ELR (cell line): ENCODE results near the gene IGSF11.

Experiments
- DNase-seq: peaks from one replicate; pipeline ENCODE4 v3.0.0-alpha.2; 2015; ENCODE audit warnings: low read depth

Gene IGSF11

GRCh38 chr3:118949113-118949760 is 85.4 kb downstream of the IGSF11 start:
- DNase-seq = no peak

- DNase-seq = no peak
Measured at GRCh38 chr3:118948146-118948545, 86.5 kb downstream of the IGSF11 start.

- no peak for DNase-seq
Measured at GRCh38 chr3:118946449-118946848, 88.2 kb downstream of the IGSF11 start.

GRCh38 chr3:118945834-118946233 is 88.8 kb downstream of the IGSF11 start:
- DNase-seq = no peak

- DNase-seq = no peak
Measured at GRCh38 chr3:118943597-118943996, 91.0 kb downstream of the IGSF11 start.

GRCh38 chr3:118942671-118943070 is 92.0 kb downstream of the IGSF11 start:
- DNase-seq = no peak

- DNase-seq = no peak
Measured at GRCh38 chr3:118942195-118942594, 92.5 kb downstream of the IGSF11 start.

- no peak for DNase-seq
Measured at GRCh38 chr3:118941236-118941635, 93.4 kb downstream of the IGSF11 start.

GRCh38 chr3:118938183-118938961 is 96.3 kb downstream of the IGSF11 start:
- DNase-seq = peak; percentile 57

GRCh38 chr3:118936811-118937210 is 97.8 kb downstream of the IGSF11 start:
- no peak for DNase-seq

- no peak for DNase-seq
Measured at GRCh38 chr3:118932822-118933558, 101.7 kb downstream of the IGSF11 start.

GRCh38 chr3:118931996-118932395 is 102.7 kb downstream of the IGSF11 start:
- DNase-seq = no peak

- no peak for DNase-seq
Measured at GRCh38 chr3:118927449-118927848, 107.2 kb downstream of the IGSF11 start.

GRCh38 chr3:118912188-118912587 is 122.5 kb downstream of the IGSF11 start:
- DNase-seq = no peak

- no peak for DNase-seq
Measured at GRCh38 chr3:118910332-118910731, 124.3 kb downstream of the IGSF11 start.

GRCh38 chr3:118909763-118910162 is 124.9 kb downstream of the IGSF11 start:
- peak; percentile 8 for DNase-seq

- no peak for DNase-seq
Measured at GRCh38 chr3:118907909-118908308, 126.7 kb downstream of the IGSF11 start.

- no peak for DNase-seq
Measured at GRCh38 chr3:118900737-118901525, 133.7 kb downstream of the IGSF11 start.

- no peak for DNase-seq
Measured at GRCh38 chr3:118890206-118890605, 144.4 kb downstream of the IGSF11 start.

GRCh38 chr3:118889691-118890090 is 145.0 kb downstream of the IGSF11 start:
- DNase-seq = no peak

GRCh38 chr3:118886708-118887107 is 147.9 kb downstream of the IGSF11 start:
- no peak for DNase-seq

- peak; percentile 59 for DNase-seq
Measured at GRCh38 chr3:118884748-118885206, 149.9 kb downstream of the IGSF11 start.
